ENCODE data around the gene MATN3. TPM values are rescaled to one million over a fixed set of nuclear protein-coding genes. Genes with fewer than 3 reads are reported as not detected.

The MATN3 gene
- total RNA-seq, 2 donors from 2014 or later, result not detected

DNA sequence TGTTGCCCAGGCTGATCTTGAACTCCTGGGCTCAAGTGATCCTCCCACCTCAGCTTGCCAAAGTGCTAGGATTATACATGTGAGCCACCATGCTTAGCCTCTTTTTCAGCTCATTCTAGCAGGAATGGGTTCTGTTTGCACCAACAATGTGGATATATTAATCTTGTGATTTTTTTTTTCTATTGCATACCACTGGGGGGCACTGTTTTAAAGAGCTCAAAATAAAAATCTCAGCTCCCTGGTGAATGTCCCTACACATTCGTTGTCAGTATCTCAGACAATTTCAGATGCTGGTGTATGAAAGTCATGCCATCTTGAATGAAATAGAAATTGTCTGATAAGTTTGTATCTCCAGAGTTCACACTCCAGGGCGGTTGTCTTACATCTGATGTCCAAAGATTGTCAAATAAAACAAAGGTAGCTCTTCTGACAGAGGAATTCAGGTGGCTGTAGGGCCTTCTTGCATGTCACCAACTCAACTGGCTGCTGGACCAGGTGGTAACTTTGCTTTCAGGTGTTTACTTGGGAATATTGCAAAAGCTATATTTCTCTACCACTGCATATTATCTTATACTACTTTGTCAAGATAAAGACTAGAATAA lies 3.1 kb upstream of the MATN3 start:
- H3K36me3 ChIP-seq (replicated peaks in 1 of 2; ENCODE audit: insufficient read depth in 1 of 2, low read depth in 2 of 2), result no peaks in the 10 kb centered on the region
- DNase-seq (no peak), ATAC-seq (peak; percentile 51)
- no peak for TF ChIP-seq POLR2A (IDR thresholded peaks at IDR 0.05)
- TF ChIP-seq, protein P1, sequence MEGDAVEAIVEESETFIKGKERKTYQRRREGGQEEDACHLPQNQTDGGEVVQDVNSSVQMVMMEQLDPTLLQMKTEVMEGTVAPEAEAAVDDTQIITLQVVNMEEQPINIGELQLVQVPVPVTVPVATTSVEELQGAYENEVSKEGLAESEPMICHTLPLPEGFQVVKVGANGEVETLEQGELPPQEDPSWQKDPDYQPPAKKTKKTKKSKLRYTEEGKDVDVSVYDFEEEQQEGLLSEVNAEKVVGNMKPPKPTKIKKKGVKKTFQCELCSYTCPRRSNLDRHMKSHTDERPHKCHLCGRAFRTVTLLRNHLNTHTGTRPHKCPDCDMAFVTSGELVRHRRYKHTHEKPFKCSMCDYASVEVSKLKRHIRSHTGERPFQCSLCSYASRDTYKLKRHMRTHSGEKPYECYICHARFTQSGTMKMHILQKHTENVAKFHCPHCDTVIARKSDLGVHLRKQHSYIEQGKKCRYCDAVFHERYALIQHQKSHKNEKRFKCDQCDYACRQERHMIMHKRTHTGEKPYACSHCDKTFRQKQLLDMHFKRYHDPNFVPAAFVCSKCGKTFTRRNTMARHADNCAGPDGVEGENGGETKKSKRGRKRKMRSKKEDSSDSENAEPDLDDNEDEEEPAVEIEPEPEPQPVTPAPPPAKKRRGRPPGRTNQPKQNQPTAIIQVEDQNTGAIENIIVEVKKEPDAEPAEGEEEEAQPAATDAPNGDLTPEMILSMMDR (IDR thresholded peaks at IDR 0.05), result peak; percentile 30 to 69 (median 63)
- H3K4me1 ChIP-seq, result peaks cover 12% of the 10 kb centered on the region
- no peak overlapping the region for H3K27ac ChIP-seq
- no peaks in the 10 kb centered on the region for H3K9me3 ChIP-seq
- H3K4me3 ChIP-seq, result no peak overlapping the region
- WGBS, 2 donors, result 7% methylated on average over 2 of the region's 2 CpGs
- peaks cover 0 to 5% of the 10 kb centered on the region in 2 donors for H3K27me3 ChIP-seq
- intact Hi-C loops (cut with DNase I), result no loop called here

DNA sequence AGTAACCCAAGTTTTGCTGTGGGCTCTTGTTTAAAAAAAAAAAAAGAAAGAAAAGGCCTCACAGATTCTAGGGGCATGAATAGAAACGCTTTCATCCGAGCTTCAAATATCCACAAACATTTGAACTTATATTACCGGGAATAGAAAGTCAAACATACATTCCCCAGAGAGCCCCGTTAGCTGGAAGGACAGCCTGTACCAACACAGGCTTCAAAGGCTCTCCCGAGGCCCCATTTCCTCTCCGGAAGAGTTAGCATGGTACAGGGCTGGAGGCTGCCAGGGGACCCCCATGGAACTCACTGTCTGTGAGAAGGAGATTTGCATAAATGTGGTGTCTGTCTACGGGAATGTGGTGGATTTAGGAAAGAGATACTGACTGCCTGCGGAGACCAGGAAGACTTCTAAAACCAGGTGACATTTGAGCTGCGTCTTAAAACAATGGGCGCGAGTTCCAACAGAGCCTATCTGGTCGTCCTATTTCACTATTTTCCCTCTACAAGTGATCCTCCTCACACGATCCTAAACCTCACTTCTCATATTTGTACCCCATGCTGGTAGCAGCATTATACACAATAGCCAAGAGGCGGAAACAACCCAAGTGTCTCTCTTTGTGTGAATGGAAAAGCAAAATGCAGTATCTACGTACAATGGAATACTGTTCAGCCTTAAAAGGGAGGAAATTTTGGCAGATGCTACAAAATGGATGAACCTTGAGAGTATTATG lies 820 bp upstream of the MATN3 start:
- Histone ChIP-seq H3K4me1 (peaks cover 12% of the 10 kb centered on the region), H3K4me3 (no peak overlapping the region), H3K36me3 (replicated peaks in 1 of 2; ENCODE audit: insufficient read depth in 1 of 2, low read depth in 2 of 2) (no peaks in the 10 kb centered on the region), H3K27me3 (peaks cover 0 to 5% of the 10 kb centered on the region in 2 donors), H3K9me3 (no peaks in the 10 kb centered on the region), H3K27ac (no peak overlapping the region)
- TF ChIP-seq, protein P1 (IDR thresholded peaks at IDR 0.05), result no peak
- no peak for TF ChIP-seq POLR2A (IDR thresholded peaks at IDR 0.05)
- 52 to 66% methylated on average over 15 of the region's 15 CpGs for WGBS, 2 donors
- ATAC-seq (peak; percentile 5), DNase-seq (no peak)
- intact Hi-C loops (cut with DNase I), result loop anchor here (5.0 kb wide), 1 partner anchor 84 kb away; no protein-coding TSS in a partner anchor

DNA sequence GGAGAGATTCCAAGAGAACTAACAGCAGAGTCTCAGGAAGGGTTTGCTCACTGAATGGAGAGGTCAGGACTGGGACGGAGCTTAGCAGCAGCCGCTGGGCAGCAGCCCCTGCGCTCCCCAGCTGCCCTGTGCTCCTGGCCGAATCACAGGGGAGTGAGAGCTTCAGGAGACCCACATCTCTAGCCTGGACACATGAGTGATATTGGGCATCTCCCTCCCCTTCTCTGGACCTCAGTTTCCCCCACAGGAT lies 511 bp downstream of the MATN3 start:
- peaks cover 0 to 5% of the 10 kb centered on the region in 2 donors for H3K27me3 ChIP-seq
- WGBS, 2 donors, result 19% methylated on average over 4 of the region's 4 CpGs; no CpG with 5 or more reads in 1 of the 2 donors
- H3K4me1 ChIP-seq, result peaks cover 12% of the 10 kb centered on the region
- H3K36me3 ChIP-seq (replicated peaks in 1 of 2; ENCODE audit: insufficient read depth in 1 of 2, low read depth in 2 of 2), result no peaks in the 10 kb centered on the region
- H3K4me3 ChIP-seq, result no peak overlapping the region
- ATAC-seq (no peak), DNase-seq (no peak)
- H3K9me3 ChIP-seq, result no peaks in the 10 kb centered on the region
- intact Hi-C loops (cut with DNase I), result loop anchor here (5.0 kb wide), 1 partner anchor 85 kb away; no protein-coding TSS in a partner anchor
- no peak overlapping the region for H3K27ac ChIP-seq
- TF ChIP-seq, protein P1 (IDR thresholded peaks at IDR 0.05), result no peak
- no peak for TF ChIP-seq POLR2A (IDR thresholded peaks at IDR 0.05)

DNA sequence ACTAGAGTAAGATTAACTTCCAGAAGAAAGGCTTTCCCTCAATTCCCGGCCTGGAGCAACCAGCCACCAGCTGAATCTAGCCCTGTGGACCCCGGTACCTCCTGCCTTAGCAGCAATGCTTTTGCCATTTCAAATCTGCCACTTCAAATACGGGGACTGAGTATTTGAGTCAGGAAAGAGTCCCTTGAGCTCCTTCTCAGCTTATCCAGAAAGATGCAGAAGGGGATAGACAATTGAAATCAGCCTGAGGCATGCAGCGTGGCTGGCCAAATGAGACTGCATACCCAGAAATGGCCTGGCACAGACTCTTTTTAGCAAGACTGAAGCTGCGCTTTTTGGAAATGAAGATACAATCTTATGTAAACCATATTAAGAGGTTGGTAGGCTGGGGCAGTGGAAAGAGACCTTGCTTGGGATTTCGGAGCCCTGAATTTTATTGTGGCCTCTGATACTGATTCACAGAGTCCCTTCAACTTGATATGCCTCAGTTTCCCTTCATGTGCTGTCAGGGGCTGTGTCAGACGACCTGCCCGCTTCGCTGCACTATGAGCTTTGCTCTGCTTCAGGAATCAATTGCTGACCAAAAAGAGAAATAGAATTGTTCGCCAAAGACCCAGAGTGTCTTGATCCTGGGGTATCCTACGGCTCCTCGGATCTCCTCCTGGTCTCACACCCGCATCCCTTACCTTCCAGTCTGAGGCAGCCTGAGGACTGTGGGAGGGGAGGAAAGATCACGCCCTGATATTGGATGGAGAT lies 1.0 kb downstream of the MATN3 start:
- H3K27ac ChIP-seq, result no peak overlapping the region
- peaks cover 0 to 5% of the 10 kb centered on the region in 2 donors for H3K27me3 ChIP-seq
- 63 to 73% methylated on average over 14 of the region's 14 CpGs for WGBS, 2 donors
- TF ChIP-seq POLR2A (IDR thresholded peaks at IDR 0.05), result no peak
- TF ChIP-seq, protein P1 (IDR thresholded peaks at IDR 0.05), result no peak
- intact Hi-C loops (cut with DNase I), result loop anchor here (5.0 kb wide), 1 partner anchor 86 kb away; no protein-coding TSS in a partner anchor
- DNase-seq (no peak), ATAC-seq (no peak)
- no peaks in the 10 kb centered on the region for H3K36me3 ChIP-seq (replicated peaks in 1 of 2; ENCODE audit: insufficient read depth in 1 of 2, low read depth in 2 of 2)
- H3K4me1 ChIP-seq, result peaks cover 12% of the 10 kb centered on the region
- H3K9me3 ChIP-seq, result no peaks in the 10 kb centered on the region
- H3K4me3 ChIP-seq, result no peak overlapping the region
